OCI-LY3 (cell line): ENCODE results near the gene TMEM184B.

Experiments
- H2AFZ ChIP-seq: fragments of 200-600, 300-600 bp; shearing (Covaris generic); 2 replicates; pipeline ENCODE4 v1.6.0; 2014; ENCODE audit warnings: antibody characterized with exemption, low read depth, low read length
- H3K27ac ChIP-seq: fragments of 200-600, 300-600 bp; sonication (generic); 2 replicates; pipeline ENCODE4 v1.5.1; 2014; ENCODE audit warnings: mild to moderate bottlenecking, low read length, moderate library complexity, mixed read lengths
- H3K27me3 ChIP-seq: fragments of 200-600, 300-600 bp; sonication (generic); 2 replicates; pipeline ENCODE4 v1.6.1; 2014; ENCODE audit warnings: low read depth, low read length, mixed read lengths
- H3K36me3 ChIP-seq: fragments of 200-600, 300-600 bp; sonication (generic); replicated peaks from 2 replicates; pipeline ENCODE3; 2014; ENCODE audit warnings: low read depth, low read length, mixed read lengths
- H3K4me1 ChIP-seq: fragments of 300-600, 200-600 bp; sonication (generic); 2 replicates; pipeline ENCODE4 v1.6.1; 2014; ENCODE audit warnings: low read length, mixed read lengths
- H3K4me2 ChIP-seq: fragments of 200-600, 300-600 bp; sonication (generic); 2 replicates; pipeline ENCODE4 v1.6.1; 2014; ENCODE audit warnings: low read length, mixed read lengths
- H3K4me3 ChIP-seq: fragments of 300-600, 200-600 bp; sonication (generic); 2 replicates; pipeline ENCODE4 v1.5.1; 2014; ENCODE audit warnings: antibody characterized with exemption, mild to moderate bottlenecking, low read length, moderate library complexity
- H3K79me2 ChIP-seq: fragments of 300-600, 200-600 bp; shearing (Covaris generic); 2 replicates; pipeline ENCODE4 v1.6.1; 2014; ENCODE audit warnings: mild to moderate bottlenecking, low read length, mixed read lengths
- H3K9ac ChIP-seq: fragments of 300-600, 200-600 bp; shearing (Covaris generic); 2 replicates; pipeline ENCODE4 v1.6.0; 2014; ENCODE audit warnings: mild to moderate bottlenecking, low read length, moderate library complexity
- H3K9me3 ChIP-seq: fragments of 200-600, 300-600 bp; shearing (Covaris generic); 2 replicates; pipeline ENCODE4 v1.6.1; 2014; ENCODE audit warnings: low read length, mixed read lengths; ENCODE audit not compliant: insufficient read depth
- H4K20me1 ChIP-seq: fragments of 200-600, 300-600 bp; sonication (generic); 2 replicates; pipeline ENCODE4 v1.6.1; 2016; ENCODE audit warnings: low read length, mixed read lengths; ENCODE audit not compliant: insufficient read depth
- EZH2phosphoT487 ChIP-seq: fragments of 200-600 bp; shearing (Covaris generic); IDR thresholded peaks from 2 replicates; pipeline ENCODE4 v1.6.1; 2018; ENCODE audit warnings: antibody characterized with exemption, mixed run types, low read depth
- TF ChIP-seq, protein P1 (sequence below): fragments of 200-600, 300-600 bp; sonication (generic); IDR thresholded peaks from 2 replicates; pipeline ENCODE4 v1.5.1; 2014; ENCODE audit warnings: antibody characterized with exemption, low read length, low read depth

TMEM184B gene

DNA sequence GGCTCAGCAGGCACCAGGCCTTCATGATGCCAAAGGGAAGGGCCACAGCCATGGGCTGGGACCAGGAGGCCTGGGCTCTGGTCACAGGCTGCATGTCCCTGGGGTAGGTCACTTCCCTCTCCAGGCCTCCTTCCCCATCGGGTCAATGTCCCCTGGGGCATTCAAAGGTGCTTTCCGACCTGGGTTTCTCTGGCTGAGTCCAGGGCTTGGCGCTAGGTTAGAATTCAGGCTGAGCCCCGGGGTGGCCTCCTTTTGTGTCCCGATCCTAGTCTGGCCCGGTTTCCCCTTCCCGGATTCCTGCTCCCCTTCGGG, 58.9 kb downstream of the TMEM184B start:
- Histone ChIP-seq H3K4me2 (peak overlapping the region; percentile 52), H2AFZ (no peak overlapping the region), H3K79me2 (peaks cover 6% of the 10 kb centered on the region; the same call in 1 of the 2 replicates), H3K27ac (peak overlapping the region; percentile 81), H3K4me3 (no peak overlapping the region), H4K20me1 (0 out of 2 replicates have a peak, but pooled peaks cover 4% of the 10 kb centered on the region), H3K27me3 (no peaks in the 10 kb centered on the region), H3K4me1 (peaks cover 40% of the 10 kb centered on the region), H3K9ac (0 out of 2 replicates have a peak overlapping the region, but pooled peaks have one; percentile 33), H3K36me3 (peaks cover 22% of the 10 kb centered on the region), H3K9me3 (no peaks in the 10 kb centered on the region)
- TF ChIP-seq EZH2phosphoT487 = no peak
- TF ChIP-seq, protein P1, sequence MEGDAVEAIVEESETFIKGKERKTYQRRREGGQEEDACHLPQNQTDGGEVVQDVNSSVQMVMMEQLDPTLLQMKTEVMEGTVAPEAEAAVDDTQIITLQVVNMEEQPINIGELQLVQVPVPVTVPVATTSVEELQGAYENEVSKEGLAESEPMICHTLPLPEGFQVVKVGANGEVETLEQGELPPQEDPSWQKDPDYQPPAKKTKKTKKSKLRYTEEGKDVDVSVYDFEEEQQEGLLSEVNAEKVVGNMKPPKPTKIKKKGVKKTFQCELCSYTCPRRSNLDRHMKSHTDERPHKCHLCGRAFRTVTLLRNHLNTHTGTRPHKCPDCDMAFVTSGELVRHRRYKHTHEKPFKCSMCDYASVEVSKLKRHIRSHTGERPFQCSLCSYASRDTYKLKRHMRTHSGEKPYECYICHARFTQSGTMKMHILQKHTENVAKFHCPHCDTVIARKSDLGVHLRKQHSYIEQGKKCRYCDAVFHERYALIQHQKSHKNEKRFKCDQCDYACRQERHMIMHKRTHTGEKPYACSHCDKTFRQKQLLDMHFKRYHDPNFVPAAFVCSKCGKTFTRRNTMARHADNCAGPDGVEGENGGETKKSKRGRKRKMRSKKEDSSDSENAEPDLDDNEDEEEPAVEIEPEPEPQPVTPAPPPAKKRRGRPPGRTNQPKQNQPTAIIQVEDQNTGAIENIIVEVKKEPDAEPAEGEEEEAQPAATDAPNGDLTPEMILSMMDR = no peak

DNA sequence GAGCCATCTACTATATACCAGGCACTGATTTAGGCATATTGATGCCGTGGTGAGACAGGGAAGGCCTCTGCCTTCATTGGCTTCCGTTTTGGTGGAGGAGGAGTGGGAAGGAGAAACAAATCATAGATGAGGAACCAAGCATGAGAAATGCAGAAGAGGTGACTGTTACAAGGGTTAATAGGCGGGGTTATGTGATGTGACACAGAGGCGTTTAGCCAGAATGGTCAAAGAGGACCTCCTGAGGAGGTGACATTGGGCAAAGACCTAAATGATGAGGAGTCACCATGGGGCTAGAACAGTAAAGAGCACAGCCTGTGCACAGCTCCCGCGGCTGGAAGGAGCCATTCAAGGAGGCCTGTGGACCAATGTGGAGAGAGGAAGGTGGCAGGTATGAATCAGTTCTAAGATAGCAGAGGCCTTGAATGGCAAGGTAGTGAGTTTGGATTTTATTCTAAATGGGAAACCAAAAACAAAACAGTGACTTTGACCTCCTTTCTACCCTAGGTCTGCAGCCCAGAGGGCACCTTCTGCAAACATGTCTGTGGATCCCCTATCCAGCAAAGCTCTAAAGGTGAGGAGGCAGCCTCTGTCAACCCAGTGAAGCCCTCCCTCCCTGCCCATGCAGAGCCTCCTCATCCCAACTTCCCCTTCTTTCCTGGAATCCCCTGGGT, 59.4 kb downstream of the TMEM184B start:
- H3K4me1 ChIP-seq = peaks cover 37% of the 10 kb centered on the region
- H4K20me1 ChIP-seq = 0 out of 2 replicates have a peak, but pooled peaks cover 4% of the 10 kb centered on the region
- peak overlapping the region; percentile 33 for H3K9ac ChIP-seq
- H3K79me2 ChIP-seq = peaks cover 6% of the 10 kb centered on the region; the same call in 1 of the 2 replicates
- H3K9me3 ChIP-seq = no peaks in the 10 kb centered on the region
- peak overlapping the region; percentile 52 for H3K4me2 ChIP-seq
- TF ChIP-seq, protein P1 = no peak
- TF ChIP-seq EZH2phosphoT487 = no peak
- H3K36me3 ChIP-seq = peaks cover 22% of the 10 kb centered on the region
- H2AFZ ChIP-seq = no peak overlapping the region
- 0 out of 2 replicates have a peak overlapping the region, but pooled peaks have one; percentile 7 for H3K4me3 ChIP-seq
- H3K27me3 ChIP-seq = no peaks in the 10 kb centered on the region
- peak overlapping the region; percentile 81 for H3K27ac ChIP-seq

DNA sequence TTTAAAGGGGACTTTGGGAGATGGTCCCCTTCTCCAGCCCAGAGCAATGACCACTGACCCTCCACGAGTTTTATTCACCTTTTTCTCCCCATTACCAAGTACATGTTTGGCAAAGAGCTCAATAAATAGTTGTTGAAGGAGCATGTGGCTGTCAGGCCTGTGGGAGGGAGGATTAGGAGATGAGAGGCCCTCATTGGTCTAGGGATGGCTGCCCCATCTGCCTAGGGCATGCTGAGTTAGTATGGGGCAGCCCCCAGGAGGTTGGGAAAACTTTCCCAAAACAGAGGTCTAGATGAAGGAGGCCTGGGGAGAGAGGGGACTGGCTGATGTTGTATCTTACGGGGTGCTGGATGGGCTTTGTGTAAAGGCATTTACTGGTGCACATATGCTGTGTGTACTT, 60.4 kb downstream of the TMEM184B start:
- Histone ChIP-seq H3K4me2 (no peak overlapping the region), H3K36me3 (peaks cover 22% of the 10 kb centered on the region), H3K4me1 (peaks cover 31% of the 10 kb centered on the region), H3K9me3 (no peaks in the 10 kb centered on the region), H3K27ac (peak overlapping the region; percentile 81; the same call in 1 of the 2 replicates), H3K79me2 (peaks cover 6% of the 10 kb centered on the region; the same call in 1 of the 2 replicates), H3K27me3 (no peaks in the 10 kb centered on the region), H2AFZ (no peak overlapping the region), H3K9ac (no peak overlapping the region), H3K4me3 (no peak overlapping the region), H4K20me1 (0 out of 2 replicates have a peak, but pooled peaks cover 10% of the 10 kb centered on the region)
- TF ChIP-seq, protein P1 = no peak
- TF ChIP-seq EZH2phosphoT487 = no peak

DNA sequence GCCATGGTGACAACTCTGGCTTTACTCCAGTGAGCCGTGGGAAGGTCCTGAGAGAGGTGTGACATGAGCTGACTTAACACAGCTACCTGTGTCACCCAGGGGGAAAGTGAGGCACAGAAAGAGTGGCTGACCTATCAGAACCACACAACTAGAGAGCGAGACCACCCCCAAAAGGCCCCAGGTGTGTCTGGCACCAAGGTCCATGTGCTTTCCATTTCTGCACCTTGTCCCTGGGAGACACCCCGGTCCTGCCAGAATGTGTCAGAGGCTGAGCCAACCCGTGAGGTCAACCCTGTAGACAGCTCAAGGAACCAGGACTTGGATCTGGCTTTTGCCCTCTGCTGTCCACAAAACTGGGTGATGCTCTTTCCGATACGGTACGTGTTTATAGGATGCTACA, 61.3 kb downstream of the TMEM184B start:
- H3K79me2 ChIP-seq = peaks cover 6% of the 10 kb centered on the region; the same call in 1 of the 2 replicates
- no peak for TF ChIP-seq EZH2phosphoT487
- TF ChIP-seq, protein P1 = no peak
- no peak overlapping the region for H3K4me2 ChIP-seq
- no peak overlapping the region for H3K4me3 ChIP-seq
- peaks cover 31% of the 10 kb centered on the region for H3K4me1 ChIP-seq
- 0 out of 2 replicates have a peak, but pooled peaks cover 10% of the 10 kb centered on the region for H4K20me1 ChIP-seq
- no peaks in the 10 kb centered on the region for H3K9me3 ChIP-seq
- peaks cover 21% of the 10 kb centered on the region for H3K36me3 ChIP-seq
- no peak overlapping the region for H3K9ac ChIP-seq
- H3K27ac ChIP-seq = no peak overlapping the region
- no peak overlapping the region for H2AFZ ChIP-seq
- no peaks in the 10 kb centered on the region for H3K27me3 ChIP-seq
